PC-9 (cell line): Measurements from ENCODE around the gene CYP4A11. TPM values are rescaled to one million over a fixed set of nuclear protein-coding genes. Genes with fewer than 3 reads are reported as not detected.

Experiments used
- BruUV-seq: library from RNA; stranded (reverse); fragments of 400-500 nt; replicated peaks from 2 replicates; lab custom pipeline; 2021; lab: Mats Ljungman, UMichigan
- CTCF ChIA-PET: fragments of 300-600 bp; sonication (Branson Sonifier 250); formaldehyde crosslinking; loops from one replicate; lab custom pipeline; 2022; ENCODE audit warnings: antibody characterized with exemption; lab: Charles Lee
- POLR2A ChIA-PET: fragments of 300-600 bp; sonication (Branson Sonifier 250); formaldehyde crosslinking; loops from one replicate; lab custom pipeline; 2022; ENCODE audit warnings: antibody characterized with exemption; ENCODE audit not compliant: unreplicated experiment; lab: Charles Lee
- DNase-seq, 2 experiments: peaks; one replicate each; pipeline versions ENCODE4 v3.0.0 to v3.0.0-alpha.2; 2015 to 2022; ENCODE audit warnings: mixed read lengths in 1 of 2
- H2AFZ ChIP-seq: fragments of 200-600 bp; sonication (generic); 2 replicates; pipeline ENCODE4 v1.8.1; 2017; ENCODE audit warnings: antibody characterized with exemption
- H3F3A ChIP-seq: fragments of 200-600 bp; sonication (generic); 2 replicates; pipeline ENCODE4 v1.8.1; 2017; ENCODE audit warnings: antibody characterized with exemption, mild to moderate bottlenecking, low read depth; ENCODE audit not compliant: insufficient read depth
- H3K27ac ChIP-seq: fragments of 200-600 bp; sonication (generic); 2 replicates; pipeline ENCODE4 v1.6.1; 2016; ENCODE audit warnings: mixed run types
- H3K27me3 ChIP-seq: fragments of 200-600 bp; sonication (generic); 2 replicates; pipeline ENCODE4 v1.6.1; 2016; ENCODE audit warnings: low read depth, mixed run types; ENCODE audit not compliant: insufficient read depth
- H3K36me3 ChIP-seq: fragments of 200-600 bp; sonication (generic); 2 replicates; pipeline ENCODE4 v1.6.1; 2016; ENCODE audit warnings: low read depth, mixed run types
- H3K4me1 ChIP-seq: fragments of 200-600 bp; sonication (generic); replicated peaks from 2 replicates; pipeline ENCODE4 v1.6.1; 2016; ENCODE audit warnings: mixed run types; ENCODE audit not compliant: insufficient read depth
- H3K4me2 ChIP-seq: fragments of 200-600 bp; sonication (generic); 2 replicates; pipeline ENCODE4 v1.6.1; 2017; ENCODE audit warnings: mixed run types
- H3K4me3 ChIP-seq: fragments of 200-600 bp; sonication (generic); 2 replicates; pipeline ENCODE4 v1.6.1; 2016; ENCODE audit warnings: mixed run types
- H3K79me2 ChIP-seq: fragments of 200-600 bp; sonication (generic); 2 replicates; pipeline ENCODE4 v1.6.1; 2017; ENCODE audit warnings: low read depth, mixed run types
- H3K9me2 ChIP-seq: fragments of 200-600 bp; sonication (generic); 2 replicates; pipeline ENCODE4 v1.8.1; 2017; ENCODE audit warnings: mild to moderate bottlenecking; ENCODE audit not compliant: insufficient read depth
- H3K9me3 ChIP-seq: fragments of 200-600 bp; sonication (generic); 2 replicates; pipeline ENCODE4 v1.8.1; 2016; ENCODE audit warnings: low read depth; ENCODE audit not compliant: insufficient read depth
- H4K20me1 ChIP-seq: fragments of 200-600 bp; sonication (generic); 2 replicates; pipeline ENCODE4 v1.8.1; 2017; ENCODE audit not compliant: insufficient read depth
- CTCF ChIP-seq: fragments of 200-600 bp; sonication (generic); conservative IDR thresholded peaks from 2 replicates; pipeline ENCODE4 v1.6.1; 2017; ENCODE audit warnings: mixed run types, antibody characterized with exemption, mild to moderate bottlenecking, moderate library complexity
- EZH2 ChIP-seq: fragments of 200-600 bp; sonication (generic); IDR thresholded peaks from 2 replicates; pipeline ENCODE4 v1.8.0; 2017; ENCODE audit warnings: antibody characterized with exemption, low read depth
- intact Hi-C: fragments of 100-400 bp; cut with micrococcal nuclease; formaldehyde crosslinking; loops from one replicate; pipeline ENCODE4 v1.10.0; 2022; ENCODE audit not compliant: unreplicated experiment
- total RNA-seq: library from RNA; stranded (reverse); gene quantifications from 2 replicates; pipeline ENCODE4 v1.2.3, GENCODE V29; 2021

Gene CYP4A11
- total RNA-seq, 1 experiment from 2014 or later = not detected

GRCh38 chr1:46931151-46931550 lies 10.1 kb downstream of the CYP4A11 start:
- H3K4me2 ChIP-seq = no peak overlapping the region
- BruUV-seq = no TSS peak
- H3K79me2 ChIP-seq = no peaks in the 10 kb centered on the region
- no peaks in the 10 kb centered on the region for H3K9me2 ChIP-seq
- no peaks in the 10 kb centered on the region for H4K20me1 ChIP-seq
- no peak for DNase-seq
- no peaks in the 10 kb centered on the region for H3F3A ChIP-seq
- ChIA-PET POLR2A (no interaction called here), CTCF (no interaction called here)
- H2AFZ ChIP-seq = no peak overlapping the region
- H3K27me3 ChIP-seq = no peaks in the 10 kb centered on the region
- intact Hi-C loops = no loop called here
- TF ChIP-seq EZH2 (no peak), CTCF (no peak)
- H3K27ac ChIP-seq = no peak overlapping the region
- H3K36me3 ChIP-seq = no peaks in the 10 kb centered on the region
- H3K9me3 ChIP-seq = no peaks in the 10 kb centered on the region
- no peaks in the 10 kb centered on the region for H3K4me1 ChIP-seq
- no peak overlapping the region for H3K4me3 ChIP-seq

GRCh38 chr1:46927249-46927835 lies 13.9 kb downstream of the CYP4A11 start:
- Histone ChIP-seq H3K36me3 (no peaks in the 10 kb centered on the region), H3K27me3 (no peaks in the 10 kb centered on the region), H3F3A (no peaks in the 10 kb centered on the region), H4K20me1 (no peaks in the 10 kb centered on the region), H3K4me1 (no peaks in the 10 kb centered on the region), H3K79me2 (no peaks in the 10 kb centered on the region), H3K27ac (no peak overlapping the region), H3K4me3 (no peak overlapping the region), H3K4me2 (no peak overlapping the region), H3K9me2 (no peaks in the 10 kb centered on the region), H2AFZ (no peak overlapping the region), H3K9me3 (no peaks in the 10 kb centered on the region)
- CTCF ChIA-PET = no interaction called here
- DNase-seq = no peak
- no TSS peak for BruUV-seq
- intact Hi-C loops = no loop called here
- no peak for TF ChIP-seq EZH2
- TF ChIP-seq CTCF = no peak
- POLR2A ChIA-PET = no interaction called here

- POLR2A ChIA-PET = no interaction called here
- BruUV-seq = no TSS peak
- H3K27ac ChIP-seq = no peak overlapping the region
These were observed 30.5 kb downstream of the CYP4A11 start for GRCh38 chr1:46910790-46911189.

More at GRCh38 chr1:46910790-46911189, 30.5 kb downstream of the CYP4A11 start:
- Histone ChIP-seq H3K79me2 (no peaks in the 10 kb centered on the region), H3K27me3 (no peaks in the 10 kb centered on the region), H3K9me2 (no peaks in the 10 kb centered on the region), H3K9me3 (no peaks in the 10 kb centered on the region), H3K36me3 (no peaks in the 10 kb centered on the region), H3F3A (no peaks in the 10 kb centered on the region), H3K4me1 (no peaks in the 10 kb centered on the region), H2AFZ (no peak overlapping the region), H3K4me3 (no peak overlapping the region), H3K4me2 (no peak overlapping the region), H4K20me1 (no peaks in the 10 kb centered on the region)
- CTCF ChIA-PET = interaction anchor here (0.6 kb wide), 1 partner anchor 472 kb away, joined by 4 read pairs; no protein-coding TSS in a partner anchor
- DNase-seq = no peak
- TF ChIP-seq EZH2 = no peak
- no peak for TF ChIP-seq CTCF
- intact Hi-C loops = no loop called here
